Hepatocyte (in vitro differentiated cells): Measurements from ENCODE around the gene ADRB2. TPM values are rescaled to one million over a fixed set of nuclear protein-coding genes. Genes with fewer than 3 reads are reported as not detected.
A peak's percentile ranks its signal among the peaks of the same experiment; 100 is the strongest.
"Not testable (repeated sequence)": the region's sequence is repeated elsewhere in the genome, so short reads cannot be mapped to it uniquely, and the experiment has no call there.

Experiments
- DNase-seq: peaks from one replicate; pipeline ENCODE4 v3.0.0-alpha.2; 2016; ENCODE audit warnings: low spot score
- H2AFZ ChIP-seq: fragments of 200-600 bp; sonication (generic); 2 replicates; pipeline ENCODE4 v1.6.0; 2016; ENCODE audit warnings: antibody characterized with exemption, mild to moderate bottlenecking
- H3K27ac ChIP-seq: fragments of 200-600 bp; sonication (generic); 2 replicates; pipeline ENCODE4 v1.5.1; 2016; ENCODE audit warnings: mild to moderate bottlenecking
- H3K27me3 ChIP-seq: fragments of 200-600 bp; sonication (generic); 2 replicates; pipeline ENCODE4 v1.6.1; 2016
- H3K36me3 ChIP-seq: fragments of 200-600 bp; sonication (generic); replicated peaks from 2 replicates; pipeline ENCODE4 v1.5.1; 2016; ENCODE audit warnings: low read depth; ENCODE audit not compliant: insufficient read depth
- H3K4me1 ChIP-seq: fragments of 200-600 bp; sonication (generic); 2 replicates; pipeline ENCODE4 v1.5.1; 2016; ENCODE audit warnings: mild to moderate bottlenecking, moderate library complexity; ENCODE audit not compliant: insufficient read depth
- H3K4me2 ChIP-seq: fragments of 200-600 bp; sonication (generic); 2 replicates; pipeline ENCODE4 v1.6.0; 2016
- H3K4me3 ChIP-seq: fragments of 200-600 bp; sonication (generic); 2 replicates; pipeline ENCODE4 v1.5.1; 2016; ENCODE audit warnings: mild to moderate bottlenecking
- H3K79me2 ChIP-seq: fragments of 200-600 bp; sonication (generic); 2 replicates; pipeline ENCODE4 v1.6.0; 2017; ENCODE audit warnings: mild to moderate bottlenecking
- H3K9me2 ChIP-seq: fragments of 200-600 bp; sonication (generic); replicated peaks from 2 replicates; pipeline ENCODE4 v1.6.0; 2017; ENCODE audit warnings: mild to moderate bottlenecking; ENCODE audit not compliant: insufficient read depth
- H3K9me3 ChIP-seq: fragments of 200-600 bp; sonication (generic); 2 replicates; pipeline ENCODE4 v1.5.1; 2016; ENCODE audit warnings: low read depth, mild to moderate bottlenecking
- H4K20me1 ChIP-seq: fragments of 200-600 bp; sonication (generic); 2 replicates; pipeline ENCODE4 v1.6.0; 2016; ENCODE audit warnings: mild to moderate bottlenecking; ENCODE audit not compliant: insufficient read depth, poor library complexity, severe bottlenecking
- CTCF ChIP-seq: fragments of 200-600 bp; sonication (generic); IDR thresholded peaks from 2 replicates; pipeline ENCODE4 v1.5.1; 2016; ENCODE audit warnings: antibody characterized with exemption, mild to moderate bottlenecking; ENCODE audit not compliant: poor library complexity
- EZH2 ChIP-seq: fragments of 200-600 bp; sonication (generic); IDR thresholded peaks from 2 replicates; pipeline ENCODE4 v1.6.1; 2016; ENCODE audit warnings: antibody characterized with exemption, mild to moderate bottlenecking, borderline replicate concordance
- EZH2phosphoT487 ChIP-seq: fragments of 200-600 bp; sonication (generic); IDR thresholded peaks from one replicate; pipeline ENCODE4 v1.6.1; 2018; ENCODE audit warnings: antibody characterized with exemption, mild to moderate bottlenecking, low read depth, moderate library complexity; ENCODE audit not compliant: unreplicated experiment, severe bottlenecking
- WGBS: methylation state at CpG from one replicate; pipeline ENCODE4 v1.1.6; 2016; ENCODE audit warnings: low lambda C conversion rate; ENCODE audit errors: missing lambda C conversion rate; 5-methylcytosine and 5-hydroxymethylcytosine counted together
- polyA plus RNA-seq: library from polyadenylated mRNA; unstranded; fragments of >200 nt; fragmentation: Nextera tagmentation; extraction: Ambion mirVana; gene quantifications from 2 replicates; pipeline ENCODE4 v1.2.1, GENCODE V29; 2016
- total RNA-seq: library from RNA; depleted of rRNA; stranded (reverse); fragments of >200 nt; gene quantifications from 2 replicates; pipeline ENCODE4 v1.2.3, GENCODE V29; 2014

The ADRB2 gene
- total and polyA plus RNA-seq, 2 experiments from 2014 or later = 0.63 to 1.1 TPM

- no peak for TF ChIP-seq EZH2
- TF ChIP-seq CTCF = no peak
- no peak for TF ChIP-seq EZH2phosphoT487
- Histone ChIP-seq H3K79me2 (no peaks in the 10 kb centered on the region), H3K27me3 (no peaks in the 10 kb centered on the region), H3K27ac (no peak overlapping the region), H3K4me3 (no peak overlapping the region), H3K4me2 (no peak overlapping the region), H3K9me3 (no peaks in the 10 kb centered on the region), H3K4me1 (no peaks in the 10 kb centered on the region), H3K36me3 (no peaks in the 10 kb centered on the region), H2AFZ (no peak overlapping the region), H3K9me2 (no peaks in the 10 kb centered on the region), H4K20me1 (no peaks in the 10 kb centered on the region)
- 87% methylated on average over 9 of the region's 9 CpGs for WGBS
- DNase-seq = no peak
Measured at GRCh38 chr5:148799737-148800527, 26.5 kb upstream of the ADRB2 start.

DNA sequence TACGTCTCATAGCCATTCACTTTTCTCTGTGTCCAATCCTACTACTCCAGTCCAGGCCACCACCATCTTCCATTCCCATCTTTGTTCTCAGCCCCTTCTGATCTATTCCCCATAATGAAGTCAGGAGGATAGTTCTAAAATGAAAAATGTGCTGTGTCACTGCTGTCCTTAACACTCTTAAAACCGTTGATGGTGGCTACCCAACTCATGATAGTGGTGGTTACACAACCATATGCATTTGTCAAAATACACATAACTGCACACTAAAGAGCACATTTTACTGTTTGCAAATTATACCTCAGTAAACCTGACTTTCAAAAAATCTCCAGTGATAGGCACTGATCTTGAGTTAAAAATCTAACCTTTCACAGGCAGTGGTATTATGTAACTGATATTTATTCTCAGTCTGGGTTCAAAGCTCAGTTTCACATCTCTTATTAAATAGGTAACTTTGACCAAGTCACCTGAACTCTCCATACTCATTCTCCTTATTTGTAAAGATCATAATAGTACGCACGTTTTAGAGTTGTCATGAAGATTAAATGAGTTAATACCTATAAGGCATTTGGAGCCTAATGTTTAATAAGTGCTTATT lies 24.6 kb upstream of the ADRB2 start:
- Histone ChIP-seq H4K20me1 (no peaks in the 10 kb centered on the region), H3K9me2 (no peaks in the 10 kb centered on the region), H3K9me3 (no peaks in the 10 kb centered on the region), H3K4me3 (no peak overlapping the region), H2AFZ (no peak overlapping the region), H3K27ac (peak overlapping the region; percentile 17), H3K4me1 (no peaks in the 10 kb centered on the region), H3K4me2 (no peak overlapping the region), H3K79me2 (no peaks in the 10 kb centered on the region), H3K27me3 (no peaks in the 10 kb centered on the region), H3K36me3 (no peaks in the 10 kb centered on the region)
- TF ChIP-seq CTCF = no peak
- no peak for TF ChIP-seq EZH2
- TF ChIP-seq EZH2phosphoT487 = no peak
- no peak for DNase-seq
- WGBS = 76% methylated on average over 4 of the region's 4 CpGs

DNA sequence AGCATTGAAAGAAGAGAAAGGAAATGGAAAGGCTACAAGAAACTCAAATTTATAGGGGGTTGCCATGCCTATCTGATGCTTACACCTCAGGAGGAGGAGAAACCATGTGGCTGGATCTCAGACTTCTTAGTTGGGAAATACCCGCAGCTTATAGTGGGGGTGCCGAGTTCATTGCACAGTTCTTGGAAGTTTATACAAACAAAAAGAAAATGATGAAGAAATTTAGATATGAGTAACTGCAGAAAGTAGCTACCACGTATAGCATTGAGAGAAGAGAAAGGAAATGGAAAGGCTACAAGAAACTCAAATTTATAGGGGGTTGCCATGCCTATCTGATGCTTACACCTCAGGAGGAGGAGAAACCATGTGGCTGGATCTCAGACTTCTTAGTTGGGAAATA lies 23.0 kb upstream of the ADRB2 start:
- H3K9me3 ChIP-seq, H4K20me1 ChIP-seq, H3K79me2 ChIP-seq, H3K27ac ChIP-seq, H3K36me3 ChIP-seq, DNase-seq, H3K4me3 ChIP-seq, H3K4me1 ChIP-seq, H2AFZ ChIP-seq, H3K9me2 ChIP-seq, H3K27me3 ChIP-seq, H3K4me2 ChIP-seq: not testable (repeated sequence)
- 90% methylated on average over 3 of the region's 3 CpGs for WGBS

DNA sequence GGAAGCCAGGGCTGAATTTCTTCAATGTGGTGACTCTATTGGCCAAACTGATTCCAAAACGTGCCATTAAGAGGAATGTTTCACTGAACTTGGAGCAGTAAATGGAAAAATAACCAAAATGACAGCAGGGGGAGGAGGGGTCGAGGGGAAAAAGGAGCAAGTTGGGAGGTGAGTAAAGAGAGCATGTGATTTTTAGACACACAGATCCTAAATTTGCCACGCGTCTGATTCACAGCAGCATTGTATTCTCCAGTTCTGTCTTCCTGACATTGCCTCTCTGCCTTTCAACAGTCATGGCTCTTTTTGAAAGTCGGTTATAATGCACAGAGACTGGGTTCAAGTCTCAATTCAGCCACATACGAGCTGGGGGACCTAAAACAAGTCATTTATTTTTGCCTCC lies 22.0 kb upstream of the ADRB2 start:
- Histone ChIP-seq H3K9me2 (no peaks in the 10 kb centered on the region), H4K20me1 (no peaks in the 10 kb centered on the region), H3K4me1 (peaks cover 12% of the 10 kb centered on the region), H3K4me3 (no peak overlapping the region), H3K9me3 (no peaks in the 10 kb centered on the region), H3K79me2 (no peaks in the 10 kb centered on the region), H2AFZ (no peak overlapping the region), H3K4me2 (no peak overlapping the region), H3K27me3 (no peaks in the 10 kb centered on the region), H3K27ac (no peak overlapping the region), H3K36me3 (no peaks in the 10 kb centered on the region)
- WGBS = 90% methylated on average over 6 of the region's 6 CpGs
- no peak for DNase-seq
- TF ChIP-seq EZH2phosphoT487 = no peak
- TF ChIP-seq EZH2 = no peak
- TF ChIP-seq CTCF = no peak
